Uterine smooth muscle cell (primary cell): Measurements from ENCODE around the gene RGR. TPM values are rescaled to one million over a fixed set of nuclear protein-coding genes. Genes with fewer than 3 reads are reported as not detected.

ENCODE experiments used
- total RNA-seq: library from RNA; depleted of rRNA; stranded (reverse); fragments of >200 nt; gene quantifications from 2 replicates; pipeline ENCODE4 v1.2.3, GENCODE V29; 2014

The RGR gene, protein sequence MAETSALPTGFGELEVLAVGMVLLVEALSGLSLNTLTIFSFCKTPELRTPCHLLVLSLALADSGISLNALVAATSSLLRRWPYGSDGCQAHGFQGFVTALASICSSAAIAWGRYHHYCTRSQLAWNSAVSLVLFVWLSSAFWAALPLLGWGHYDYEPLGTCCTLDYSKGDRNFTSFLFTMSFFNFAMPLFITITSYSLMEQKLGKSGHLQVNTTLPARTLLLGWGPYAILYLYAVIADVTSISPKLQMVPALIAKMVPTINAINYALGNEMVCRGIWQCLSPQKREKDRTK
- not detected in 2 replicates for total RNA-seq

DNA sequence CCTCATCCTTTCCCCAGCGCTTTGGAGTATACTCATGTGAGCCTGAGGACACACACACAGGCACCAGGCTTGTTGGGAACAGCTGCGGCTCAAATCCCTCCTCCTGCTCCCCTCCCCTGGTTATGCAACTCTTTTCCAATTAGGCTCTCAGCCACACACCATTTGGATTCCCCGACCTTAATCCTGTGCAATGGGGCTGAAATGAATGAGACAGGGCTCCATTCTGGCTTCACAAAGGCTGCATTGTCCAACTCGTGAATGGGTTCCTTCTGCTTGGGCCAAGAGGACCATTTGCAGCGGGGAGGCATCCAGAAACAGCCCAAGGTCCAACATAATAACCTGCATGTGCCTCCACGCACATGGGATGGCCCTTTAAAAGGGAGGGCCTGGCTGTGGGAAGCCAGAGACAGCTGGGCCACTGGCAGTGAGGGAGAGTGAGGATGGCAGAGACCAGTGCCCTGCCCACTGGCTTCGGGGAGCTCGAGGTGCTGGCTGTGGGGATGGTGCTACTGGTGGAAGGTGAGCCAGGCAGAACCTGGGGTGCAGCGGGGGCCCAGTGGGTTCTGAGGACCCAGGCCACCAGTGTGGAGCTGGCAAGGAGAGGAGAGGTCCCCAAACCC, at the start of gene RGR:
Gene RGR, plus strand, starts transcription at position 403 of the 620 bp plus-strand sequence. Its CDS starts 38 bp downstream, at position 441.

DNA sequence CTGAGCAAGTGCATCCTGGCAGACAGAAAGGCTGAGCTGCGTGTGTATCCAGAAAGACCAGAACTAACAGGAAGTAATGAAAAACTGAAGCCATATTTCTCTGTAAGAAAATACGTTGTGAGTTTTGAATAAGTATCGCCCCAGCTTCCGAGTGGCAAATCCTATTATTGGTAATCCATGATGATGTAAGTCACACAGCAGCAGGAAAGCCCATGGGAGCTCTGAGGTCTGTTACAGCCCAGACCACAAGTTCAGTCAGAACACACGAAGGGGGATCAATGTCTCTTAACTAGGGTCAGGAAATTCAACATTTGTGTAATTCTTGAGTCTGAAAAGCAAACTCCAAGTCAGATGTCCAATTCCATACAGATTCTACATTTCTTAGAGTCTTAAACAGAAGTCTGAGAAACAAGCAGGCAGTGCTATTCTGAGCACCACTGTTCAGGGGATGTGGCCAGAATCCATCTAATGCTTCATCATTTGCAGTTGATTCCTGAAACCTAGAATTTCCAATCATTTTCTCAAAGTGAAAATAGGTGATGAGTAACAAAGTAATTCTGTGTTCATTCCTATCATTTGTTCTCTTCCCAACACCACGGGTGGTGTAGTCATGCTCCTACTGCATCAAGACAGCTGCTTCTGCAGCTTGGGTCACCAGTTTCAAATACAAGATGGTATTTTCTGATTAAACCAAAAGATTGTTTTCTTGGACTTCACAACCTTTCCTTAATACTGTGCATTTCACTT, 19.3 kb upstream of the RGR start, which contains the start of gene LRIT2:
Gene LRIT2, minus strand, starts transcription at position 118 of the 747 bp plus-strand sequence. Its CDS starts 24 bp downstream, at position 94.

DNA sequence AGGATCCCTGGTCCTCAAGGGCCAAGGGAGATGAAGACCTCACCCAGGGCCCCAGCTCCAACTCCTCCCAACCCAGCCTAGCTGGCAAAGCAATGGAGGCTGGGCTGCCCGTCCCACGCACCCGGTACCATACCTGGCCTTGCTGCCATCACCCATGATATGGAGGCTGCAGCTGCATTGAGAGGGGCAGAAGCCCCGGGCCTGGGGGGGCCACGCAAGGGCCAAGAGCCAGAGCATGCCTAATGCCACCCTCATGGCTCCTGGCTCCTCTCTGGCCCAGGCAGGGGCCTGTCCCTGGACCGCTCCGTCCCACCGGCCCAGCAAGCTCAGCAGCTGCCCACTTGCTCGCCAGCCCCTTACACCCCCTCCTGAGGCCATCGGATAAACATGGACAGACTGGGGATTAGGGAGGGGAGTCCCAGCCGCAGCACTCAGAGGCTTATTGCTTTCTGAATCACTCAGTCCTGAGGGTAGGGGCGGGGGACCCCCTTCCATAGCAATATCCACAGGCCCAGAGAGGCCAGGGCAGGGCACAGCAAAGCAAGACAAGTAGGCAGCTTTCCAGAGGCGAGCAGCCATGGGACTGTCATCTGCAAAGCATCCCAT, 3.6 kb upstream of the RGR start, which contains the start of gene LRIT1:
Gene LRIT1, minus strand, starts transcription at position 362 of the 606 bp plus-strand sequence. Its CDS starts 107 bp downstream, at position 255.

Other genes starting within 250 kb of the RGR start
- gene GHITM, start 105.5 kb upstream of the RGR start, total RNA-seq, result 230 and 234 TPM in 2 replicates
- gene GPR15LG, start 71.3 kb upstream of the RGR start, total RNA-seq, result not detected in 2 replicates
- 0.12 TPM in 1 of 2 replicates, not detected in the other for gene CDHR1, start 50.5 kb upstream of the RGR start, total RNA-seq
- not detected in 2 replicates for gene LRIT2, start 19.5 kb upstream of the RGR start, total RNA-seq
- not detected in 2 replicates for gene LRIT1, start 3.5 kb upstream of the RGR start, total RNA-seq
- gene CCSER2, start 83.5 kb downstream of the RGR start, total RNA-seq, result 36.0 and 36.9 TPM in 2 replicates